GM12874 (cell line): ENCODE results near the gene STEAP1B.

ENCODE experiments used
- TF ChIP-seq, protein P1 (sequence below): IDR thresholded peaks from 2 replicates; pipeline ENCODE4 v1.5.1; 2011; ENCODE audit warnings: low read depth, mild to moderate bottlenecking, control low read depth, low read length, moderate library complexity; ENCODE audit not compliant: insufficient read depth

The STEAP1B gene

DNA sequence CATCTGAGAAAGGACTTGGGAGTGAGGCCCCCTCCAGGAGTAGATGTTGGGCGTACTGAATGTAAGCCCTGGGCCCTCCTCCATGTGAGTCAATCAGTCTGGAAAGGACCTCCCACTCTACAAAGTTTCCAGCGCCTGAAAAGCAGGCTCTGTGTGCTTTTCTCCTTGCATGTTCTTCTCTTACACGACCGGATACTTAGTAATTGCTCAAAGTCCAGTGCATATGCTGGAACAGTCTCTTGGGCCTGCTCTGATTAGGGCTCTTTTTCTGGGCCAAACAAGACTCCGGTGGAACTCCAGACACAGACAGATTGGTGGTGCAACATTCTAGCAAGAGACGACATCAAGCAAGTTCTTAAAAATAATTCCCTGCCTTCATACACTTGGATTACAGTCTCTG is 104.8 kb downstream of the STEAP1B start:
- TF ChIP-seq, protein P1, sequence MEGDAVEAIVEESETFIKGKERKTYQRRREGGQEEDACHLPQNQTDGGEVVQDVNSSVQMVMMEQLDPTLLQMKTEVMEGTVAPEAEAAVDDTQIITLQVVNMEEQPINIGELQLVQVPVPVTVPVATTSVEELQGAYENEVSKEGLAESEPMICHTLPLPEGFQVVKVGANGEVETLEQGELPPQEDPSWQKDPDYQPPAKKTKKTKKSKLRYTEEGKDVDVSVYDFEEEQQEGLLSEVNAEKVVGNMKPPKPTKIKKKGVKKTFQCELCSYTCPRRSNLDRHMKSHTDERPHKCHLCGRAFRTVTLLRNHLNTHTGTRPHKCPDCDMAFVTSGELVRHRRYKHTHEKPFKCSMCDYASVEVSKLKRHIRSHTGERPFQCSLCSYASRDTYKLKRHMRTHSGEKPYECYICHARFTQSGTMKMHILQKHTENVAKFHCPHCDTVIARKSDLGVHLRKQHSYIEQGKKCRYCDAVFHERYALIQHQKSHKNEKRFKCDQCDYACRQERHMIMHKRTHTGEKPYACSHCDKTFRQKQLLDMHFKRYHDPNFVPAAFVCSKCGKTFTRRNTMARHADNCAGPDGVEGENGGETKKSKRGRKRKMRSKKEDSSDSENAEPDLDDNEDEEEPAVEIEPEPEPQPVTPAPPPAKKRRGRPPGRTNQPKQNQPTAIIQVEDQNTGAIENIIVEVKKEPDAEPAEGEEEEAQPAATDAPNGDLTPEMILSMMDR = no peak

DNA sequence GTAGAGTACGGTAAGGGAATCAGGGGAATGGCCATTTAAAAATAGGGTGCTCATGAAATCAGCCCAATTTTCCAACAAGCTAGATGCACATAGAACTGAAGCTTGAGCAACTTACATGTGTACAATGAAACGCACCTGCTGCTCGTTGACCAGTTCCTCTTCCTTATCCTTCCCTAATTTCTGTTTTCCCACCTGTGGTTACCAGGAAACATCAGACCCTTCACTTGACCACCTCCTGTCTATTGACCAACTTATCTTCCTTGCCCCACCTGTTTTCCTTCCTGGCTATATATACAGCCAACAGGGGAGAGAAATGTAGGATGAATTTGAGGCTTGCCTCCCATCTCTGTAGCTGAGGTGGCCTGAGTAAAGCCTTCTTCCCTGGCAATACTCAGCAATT is 105.2 kb downstream of the STEAP1B start:
- TF ChIP-seq, protein P1 = no peak

DNA sequence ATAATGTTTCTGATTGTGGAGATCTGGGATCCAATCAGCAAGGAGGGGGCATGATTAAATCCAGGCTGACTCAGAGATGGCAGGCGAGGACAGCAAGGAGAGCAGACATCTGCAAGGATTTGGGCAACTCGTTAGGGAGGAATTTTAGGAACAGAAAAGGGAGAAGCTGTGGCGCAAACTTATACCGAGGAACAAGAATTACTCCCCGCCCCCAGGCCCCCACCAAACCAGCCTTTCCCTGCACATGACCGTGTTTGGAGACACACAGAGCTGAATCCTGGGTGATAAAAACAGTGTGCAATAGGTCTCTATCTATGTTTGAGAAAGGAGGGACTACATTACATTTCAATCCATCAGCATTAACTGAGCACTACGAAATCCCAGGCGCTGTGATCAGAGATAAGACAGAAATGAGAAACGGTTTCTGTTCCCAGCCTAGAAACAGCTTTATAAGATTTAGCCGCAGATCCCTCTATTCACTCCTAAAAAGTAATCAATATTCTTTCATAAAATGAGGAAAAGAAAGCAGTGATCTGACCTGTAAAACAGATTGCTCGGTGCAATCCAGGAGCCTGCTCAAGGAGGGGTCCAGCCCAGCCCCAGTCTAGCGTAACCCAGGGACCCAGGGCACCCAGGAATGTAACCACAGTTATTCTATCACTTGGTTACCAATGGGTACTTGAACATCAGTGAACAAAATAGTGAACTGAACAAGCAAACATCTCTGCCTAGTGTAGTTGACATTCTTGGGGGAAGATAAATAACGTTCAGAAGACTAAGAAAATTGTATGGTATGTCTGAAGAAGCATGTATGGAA is 105.9 kb downstream of the STEAP1B start:
- TF ChIP-seq, protein P1 = no peak

DNA sequence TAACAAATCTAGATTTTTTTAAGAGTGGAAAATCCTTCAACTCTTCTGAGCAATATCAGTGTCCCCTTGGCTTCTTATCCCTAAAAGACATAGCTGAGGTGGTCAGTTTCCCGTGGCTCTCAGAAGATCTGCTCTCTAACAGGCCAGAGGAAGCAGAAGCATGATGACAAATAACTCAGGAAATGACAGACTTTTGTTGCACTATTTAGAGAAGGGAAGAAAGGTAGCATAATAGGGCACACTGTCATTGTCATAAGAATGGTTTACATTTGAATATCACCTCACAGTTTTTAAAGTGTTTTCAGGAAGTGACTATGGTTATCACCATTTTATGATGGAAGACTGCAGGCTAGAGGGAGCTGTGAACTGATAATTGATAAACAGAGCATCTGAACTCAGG is 109.5 kb downstream of the STEAP1B start:
- TF ChIP-seq, protein P1 = no peak

DNA sequence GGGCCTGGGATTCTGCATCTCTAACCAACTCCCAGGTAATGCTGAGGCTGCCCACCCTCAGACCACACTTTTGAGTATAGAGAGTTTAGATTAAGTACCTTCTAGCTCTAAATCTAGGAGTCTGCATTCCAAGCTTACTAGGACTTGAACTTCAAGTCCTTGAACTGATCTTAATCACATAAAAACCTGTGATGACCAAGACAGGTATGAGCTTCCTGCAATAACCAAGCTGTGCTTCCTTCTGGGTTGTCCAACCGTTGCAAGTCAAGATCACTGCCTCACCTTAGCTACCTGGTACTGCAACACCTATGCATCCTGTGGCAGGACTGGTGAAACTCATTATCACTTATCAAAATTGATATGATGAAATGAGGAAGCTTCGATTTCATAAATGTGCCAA is 110.1 kb downstream of the STEAP1B start:
- TF ChIP-seq, protein P1 = no peak

DNA sequence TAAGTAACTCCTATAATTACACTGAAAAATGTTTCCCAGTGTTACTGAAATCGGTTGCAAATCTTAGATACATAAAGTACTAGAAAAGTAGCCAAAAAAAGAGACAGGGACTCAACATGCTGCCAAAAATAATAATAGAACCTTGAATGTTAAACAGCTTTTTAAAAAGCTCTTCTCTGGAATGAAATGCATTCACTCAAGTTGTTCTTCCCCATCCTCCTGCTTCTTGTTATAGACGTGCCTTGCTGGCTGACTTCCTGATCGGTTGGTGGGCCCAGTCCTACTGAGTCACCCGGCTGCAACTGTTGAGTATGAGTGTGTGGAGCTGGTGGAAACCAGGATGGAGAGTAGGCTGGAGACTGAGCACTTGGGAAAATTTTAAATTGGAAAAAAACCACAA is 112.4 kb downstream of the STEAP1B start:
- TF ChIP-seq, protein P1 = no peak

DNA sequence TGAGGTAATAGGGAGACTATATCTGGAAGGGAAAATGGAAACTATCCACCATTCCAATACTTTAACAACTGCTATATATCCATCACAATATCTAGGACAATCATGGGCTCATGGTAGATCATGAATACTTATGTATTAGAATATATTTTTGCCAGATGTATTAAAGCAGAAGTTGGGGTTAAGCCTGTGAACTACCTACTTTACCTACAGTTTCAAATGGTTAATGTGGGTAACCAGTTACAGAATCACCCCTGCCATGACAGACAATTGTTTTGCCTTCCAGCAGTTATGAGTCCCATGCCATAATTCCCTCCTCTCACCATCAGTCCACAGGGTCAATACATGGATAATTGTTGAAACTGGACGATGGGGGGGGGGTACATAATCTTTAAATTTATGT is 113.1 kb downstream of the STEAP1B start:
- TF ChIP-seq, protein P1 = no peak
